HG03060 (cell line): ENCODE measurements around the gene TUBB1.
A peak's percentile ranks its signal among the peaks of the same experiment; 100 is the strongest.

Source experiments
- ATAC-seq: cut with Tn5 transposase; IDR thresholded peaks from one replicate; pipeline ENCODE4 v1.9.1; 2021; ENCODE audit warnings: low read depth, moderate number of reproducible peaks; ENCODE audit not compliant: unreplicated experiment

TUBB1 gene

GRCh38 chr20:59071216-59071615, 52.0 kb downstream of the TUBB1 start:
- peak; percentile 60 for ATAC-seq

- no peak for ATAC-seq
Measured at GRCh38 chr20:59073582-59073981, 54.4 kb downstream of the TUBB1 start.

GRCh38 chr20:59074456-59074855, 55.2 kb downstream of the TUBB1 start:
- ATAC-seq, result no peak

GRCh38 chr20:59075934-59076508, 56.8 kb downstream of the TUBB1 start:
- no peak for ATAC-seq
